Stimulated activated CD4-positive, alpha-beta T cell treated with anti-CD3 and anti-CD28 coated beads, TNF-alpha, amount 100 ng/mL, for 1 hour (primary cell): ENCODE data around the gene POLR1A.

Experiments
- DNase-seq, 3 donors: peaks; one replicate each; pipeline ENCODE4 v3.0.0-alpha.2; 2020; ENCODE audit warnings: low read depth in 3 of 3, low spot score in 1 of 3

The POLR1A gene

GRCh38 chr2:86038291-86039081 is 67.2 kb downstream of the POLR1A start:
- DNase-seq, result peak in 2 of 3 donors; percentile 45 to 53

GRCh38 chr2:86037795-86038192 is 67.9 kb downstream of the POLR1A start:
- no peak for DNase-seq

- peak in 1 of 3 donors; percentile 29 for DNase-seq
Measured at GRCh38 chr2:86037141-86037794, 68.4 kb downstream of the POLR1A start.

- DNase-seq, result no peak
Measured at GRCh38 chr2:86036669-86037138, 69.0 kb downstream of the POLR1A start.

- DNase-seq, result no peak
Measured at GRCh38 chr2:86035883-86036668, 69.6 kb downstream of the POLR1A start.

GRCh38 chr2:86035376-86035882 is 70.3 kb downstream of the POLR1A start:
- no peak for DNase-seq

GRCh38 chr2:86033751-86034692 is 71.7 kb downstream of the POLR1A start:
- no peak for DNase-seq

- no peak for DNase-seq
Measured at GRCh38 chr2:86032861-86033595, 72.7 kb downstream of the POLR1A start.

- no peak for DNase-seq
Measured at GRCh38 chr2:86031606-86032005, 74.1 kb downstream of the POLR1A start.

- DNase-seq, result no peak
Measured at GRCh38 chr2:86031151-86031550, 74.5 kb downstream of the POLR1A start.

GRCh38 chr2:86029873-86030272 is 75.8 kb downstream of the POLR1A start:
- no peak for DNase-seq

- DNase-seq, result no peak
Measured at GRCh38 chr2:86028766-86029381, 76.8 kb downstream of the POLR1A start.

GRCh38 chr2:86027922-86028765 is 77.5 kb downstream of the POLR1A start:
- no peak for DNase-seq

- no peak for DNase-seq
Measured at GRCh38 chr2:86027196-86027921, 78.3 kb downstream of the POLR1A start.

- no peak for DNase-seq
Measured at GRCh38 chr2:86026744-86027065, 79.0 kb downstream of the POLR1A start.

- DNase-seq, result no peak
Measured at GRCh38 chr2:86025976-86026743, 79.5 kb downstream of the POLR1A start.

- no peak for DNase-seq
Measured at GRCh38 chr2:86025229-86025820, 80.4 kb downstream of the POLR1A start.
